Activated effector memory CD4-positive, alpha-beta T cell treated with anti-CD3 and anti-CD28 coated beads, Interleukin-2, amount 50 U/mL, for 16 hours (primary cell): ENCODE data around the gene TANC2.
"Not testable (repeated sequence)": the region's sequence is repeated elsewhere in the genome, so short reads cannot be mapped to it uniquely, and the experiment has no call there.

Experiments
- DNase-seq: peaks from one replicate; pipeline ENCODE4 v3.0.0-alpha.2; 2020

TANC2 gene

DNA sequence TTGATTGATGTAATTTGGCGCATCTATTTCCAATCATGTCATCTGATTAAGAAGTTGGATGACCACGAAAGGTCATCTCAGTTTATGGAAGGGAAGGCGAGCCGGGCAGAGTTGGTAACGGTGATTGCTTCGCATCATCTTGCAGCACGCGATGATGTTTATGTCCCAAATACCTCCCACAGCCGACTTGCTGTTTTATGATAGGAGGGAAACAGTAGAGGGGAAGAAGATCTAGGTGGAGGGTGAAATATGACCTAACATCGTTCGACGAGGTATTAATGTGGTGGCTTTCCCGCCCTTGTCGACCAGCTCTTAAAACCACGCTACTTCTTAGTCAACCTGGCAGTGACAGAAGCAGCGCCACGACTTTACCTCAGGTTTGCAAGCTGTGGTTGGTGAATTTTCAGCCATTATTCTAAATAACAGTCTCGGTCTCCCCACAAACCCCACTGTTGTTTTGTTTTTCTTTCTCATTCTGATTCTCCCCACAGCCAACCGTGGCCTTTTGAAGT is 805 bp upstream of the TANC2 start:
- peak; percentile 79 for DNase-seq

DNA sequence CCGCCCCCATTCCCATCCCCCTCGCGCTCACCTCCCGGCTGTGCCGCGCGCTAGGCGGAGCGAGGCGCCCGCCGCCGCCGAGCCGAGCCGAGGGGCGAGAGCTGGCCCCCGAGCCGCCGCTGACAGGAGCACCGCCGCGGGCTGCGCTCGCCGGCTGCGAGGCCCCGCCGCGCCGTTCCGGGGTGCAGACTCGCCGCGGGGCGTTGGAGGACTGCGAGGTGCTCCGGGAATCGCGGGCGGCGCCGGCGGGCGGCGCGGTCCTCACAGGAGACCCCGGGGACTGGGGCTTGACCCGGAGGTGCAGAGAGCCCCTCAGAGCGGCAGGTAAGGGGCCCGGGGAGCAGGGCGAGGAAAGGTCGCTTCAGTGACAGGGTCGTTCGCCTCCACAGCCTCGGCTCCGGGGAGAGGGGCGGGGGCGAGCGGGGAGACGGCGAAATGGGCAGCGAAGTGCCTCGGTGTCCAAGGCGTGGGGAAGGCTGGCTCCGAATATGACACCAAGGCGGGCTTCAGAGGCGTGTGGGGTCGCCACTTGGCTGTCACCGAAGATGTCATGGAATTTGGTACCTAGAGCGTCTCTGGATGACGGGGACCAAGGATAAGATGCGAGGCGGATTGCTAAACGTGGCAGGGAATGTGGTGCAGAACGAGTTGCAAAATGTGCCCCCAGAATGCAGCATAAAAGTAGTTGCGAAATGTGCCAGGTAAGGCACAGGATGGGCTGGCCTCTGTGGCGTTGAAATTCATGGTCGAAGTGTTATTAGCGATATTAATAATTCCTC is 580 bp downstream of the TANC2 start:
- DNase-seq: peak; percentile 67

DNA sequence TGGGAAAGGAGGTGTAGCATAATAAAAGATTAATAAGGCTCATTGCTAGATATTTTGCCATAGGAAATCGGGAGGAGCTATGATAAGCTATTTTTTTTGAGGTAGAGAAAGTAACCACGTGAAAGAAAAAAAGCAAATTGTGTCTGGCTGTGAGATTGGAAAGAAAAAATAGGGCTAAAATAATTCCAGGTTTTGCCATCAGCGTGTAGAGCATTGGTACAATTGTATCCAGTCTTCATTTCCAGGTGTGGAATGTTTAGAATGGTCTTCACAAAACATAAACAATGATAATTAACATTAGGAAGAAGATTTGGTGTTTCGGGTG is 1.1 kb downstream of the TANC2 start:
- no peak for DNase-seq

DNA sequence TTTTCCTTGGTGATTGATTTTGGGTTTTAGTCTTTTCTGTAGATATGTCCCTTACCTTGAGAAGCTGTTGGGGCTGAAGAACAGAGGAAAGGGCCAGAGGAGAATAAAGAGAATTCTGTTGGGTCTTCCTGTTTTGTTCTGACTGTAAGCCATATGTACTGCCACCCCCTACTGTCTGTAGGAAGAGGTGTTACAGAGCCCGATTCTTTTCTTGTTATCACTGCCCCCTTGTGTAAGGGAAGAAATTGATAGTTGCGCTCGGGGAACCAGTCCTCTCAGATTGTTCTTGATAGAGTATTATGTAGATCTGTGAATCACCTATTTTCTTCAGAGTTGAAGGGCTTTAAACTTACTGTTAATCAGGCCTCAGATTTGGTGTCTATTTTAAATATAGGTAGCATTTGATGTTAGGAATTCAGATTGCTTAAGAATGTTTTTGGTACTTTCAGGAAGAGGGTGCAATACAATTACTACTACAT is 2.4 kb downstream of the TANC2 start:
- peak; percentile 74 for DNase-seq

DNA sequence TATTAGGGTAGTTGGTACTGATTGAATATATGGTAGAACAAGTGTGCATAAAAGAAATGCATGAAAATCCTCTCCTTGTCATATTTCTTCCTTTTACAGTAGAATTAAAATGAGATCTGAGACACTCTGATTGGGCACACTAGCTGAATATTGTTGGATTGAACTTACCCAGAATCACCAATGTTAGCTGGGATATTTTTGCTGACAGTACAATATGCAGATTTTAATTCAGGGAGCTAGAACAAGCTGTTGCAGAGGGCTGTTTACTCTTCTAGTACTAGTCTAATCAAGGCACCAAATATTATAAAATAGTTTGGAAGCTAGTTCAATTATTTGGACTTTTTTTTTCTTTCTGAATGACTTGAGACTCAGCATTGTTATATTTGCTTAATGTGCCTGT is 4.6 kb downstream of the TANC2 start:
- DNase-seq: no peak

DNA sequence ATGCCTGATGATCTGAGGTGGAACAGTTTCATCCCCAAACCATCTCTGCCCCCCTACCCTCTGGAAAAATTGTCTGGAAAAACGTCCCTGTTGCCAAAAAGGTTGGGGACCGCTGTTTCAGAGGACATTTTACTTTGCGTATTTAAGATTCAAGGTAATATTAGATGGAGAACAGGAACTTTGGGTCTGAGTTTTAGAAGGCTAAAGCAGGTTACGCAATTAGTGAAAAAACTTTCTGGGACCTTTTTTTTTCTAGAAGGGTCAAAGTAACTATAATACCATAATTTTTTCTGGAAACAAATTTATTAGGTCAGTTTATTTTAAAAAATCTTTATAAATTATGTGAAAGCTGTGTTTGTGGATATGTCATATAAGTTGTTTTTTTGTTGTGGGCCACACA is 5.8 kb downstream of the TANC2 start:
- no peak for DNase-seq

DNA sequence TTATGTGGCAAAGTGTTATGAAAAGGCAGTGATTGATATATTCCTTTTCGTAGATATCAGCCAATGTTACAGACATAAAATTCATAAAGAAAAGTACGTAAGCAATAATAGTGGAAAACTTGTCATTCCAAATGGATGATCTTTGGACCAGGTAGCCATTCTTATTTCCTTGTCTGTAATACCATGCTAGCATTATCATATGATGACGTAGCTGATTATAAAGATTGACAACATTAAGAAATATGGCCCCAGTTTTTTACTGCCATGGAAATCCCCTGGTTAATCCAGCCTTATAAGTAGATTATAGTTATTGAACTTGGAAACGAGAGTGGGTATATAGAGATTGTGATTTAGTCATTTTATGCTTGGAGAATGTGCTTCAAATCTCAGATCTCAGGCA is 8.8 kb downstream of the TANC2 start:
- DNase-seq: no peak

DNA sequence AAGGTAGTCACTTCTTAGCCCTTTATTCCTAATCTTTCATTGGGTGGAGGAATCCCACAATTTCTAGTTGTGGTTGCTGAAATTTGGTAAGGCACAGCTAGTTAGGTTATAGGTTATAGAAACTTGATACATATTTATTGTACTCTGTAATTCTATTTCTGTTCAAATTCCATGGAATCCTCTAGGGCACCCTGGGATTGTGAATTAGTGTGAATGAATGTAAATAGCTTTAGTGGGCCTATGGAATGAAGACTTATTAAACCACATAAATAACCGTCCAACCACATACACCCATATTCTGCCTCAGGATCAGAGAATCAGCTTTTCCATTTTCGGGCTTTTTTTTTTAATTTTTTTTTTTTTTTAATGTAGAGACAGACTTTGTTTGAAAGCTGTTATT is 9.2 kb downstream of the TANC2 start:
- DNase-seq: no peak

DNA sequence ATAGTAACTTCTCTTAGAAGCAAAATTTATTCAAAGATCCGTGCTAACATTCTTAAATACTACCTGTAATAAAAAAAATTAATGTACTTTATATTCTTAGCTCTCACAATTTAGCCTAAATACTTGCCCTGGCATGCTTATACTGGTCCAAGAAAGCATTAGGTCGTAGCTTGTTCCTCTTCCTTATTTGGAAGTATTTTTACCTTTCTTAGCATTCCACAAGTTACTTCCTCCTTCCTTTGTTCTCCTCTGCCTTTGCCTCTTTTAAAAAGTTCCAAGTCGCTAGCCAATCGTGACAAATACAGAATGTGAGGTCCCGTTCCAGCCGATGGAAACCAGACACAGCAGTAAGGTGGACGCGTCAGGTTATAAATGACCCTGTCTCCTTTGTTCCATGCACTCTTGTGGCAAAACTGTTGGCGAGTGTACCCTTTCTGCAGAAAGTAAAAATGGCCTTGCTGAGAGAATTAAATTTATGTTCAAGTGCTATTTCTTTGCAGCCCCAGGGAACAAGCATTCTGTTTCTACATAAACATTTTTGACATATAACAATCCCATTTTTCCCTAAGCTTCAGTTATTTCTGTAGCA is 10.7 kb downstream of the TANC2 start:
- DNase-seq: not testable (repeated sequence)

DNA sequence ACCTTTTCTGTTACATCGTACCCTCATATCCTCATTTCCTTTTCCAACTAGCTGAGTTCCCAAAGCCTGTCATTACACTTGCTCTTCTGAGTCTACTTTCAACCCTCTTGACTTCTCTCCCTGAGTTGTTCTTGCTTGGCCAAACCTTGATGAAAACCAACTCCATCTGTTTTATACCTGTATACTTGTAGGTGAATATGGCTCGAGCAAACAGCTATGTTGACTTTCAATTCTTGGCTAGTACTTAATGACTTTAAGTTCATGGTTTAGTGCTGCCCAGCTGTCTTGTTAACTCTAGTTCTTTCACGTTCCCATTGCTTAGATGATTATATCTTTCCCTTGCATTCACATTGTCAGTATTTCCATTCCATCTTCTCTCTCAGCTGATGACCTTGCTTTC is 14.8 kb downstream of the TANC2 start:
- DNase-seq: no peak

DNA sequence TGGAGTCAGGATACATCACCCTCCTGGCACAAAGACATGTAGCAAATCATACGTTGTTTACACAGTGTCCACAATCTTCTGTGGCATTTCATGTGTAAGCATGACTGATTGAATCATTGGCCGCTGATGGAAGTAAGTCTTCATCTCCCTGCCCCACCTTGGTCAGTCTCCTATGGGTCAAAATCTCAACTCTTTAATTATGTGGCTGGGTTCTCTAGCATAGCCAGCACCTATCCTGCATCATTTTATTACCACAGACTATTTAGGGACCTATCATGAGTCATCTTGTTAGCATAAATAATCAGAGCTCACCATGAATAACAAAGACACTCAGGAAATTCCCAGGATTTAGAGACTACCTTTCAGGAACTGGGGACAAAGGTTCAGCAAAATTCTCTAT is 15.9 kb downstream of the TANC2 start:
- no peak for DNase-seq

DNA sequence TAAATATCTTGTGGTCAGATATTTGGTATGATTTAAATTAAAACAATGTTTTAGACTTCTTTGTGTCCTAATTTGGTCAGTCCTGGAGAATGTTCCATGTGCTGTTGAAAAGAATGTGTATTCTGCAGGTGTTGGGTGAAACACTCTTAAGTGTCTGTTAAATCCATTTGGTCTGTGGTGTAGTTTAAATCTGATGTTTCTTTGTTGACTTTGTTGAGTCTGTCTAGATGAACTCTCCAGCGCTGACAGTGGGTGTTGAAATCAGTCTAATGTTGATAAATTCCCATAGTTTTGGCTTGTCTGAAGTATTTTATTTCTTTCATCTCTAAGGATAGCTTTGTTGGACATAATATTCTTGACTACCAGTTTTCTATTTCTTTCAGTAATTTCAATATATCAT is 18.8 kb downstream of the TANC2 start:
- no peak for DNase-seq

DNA sequence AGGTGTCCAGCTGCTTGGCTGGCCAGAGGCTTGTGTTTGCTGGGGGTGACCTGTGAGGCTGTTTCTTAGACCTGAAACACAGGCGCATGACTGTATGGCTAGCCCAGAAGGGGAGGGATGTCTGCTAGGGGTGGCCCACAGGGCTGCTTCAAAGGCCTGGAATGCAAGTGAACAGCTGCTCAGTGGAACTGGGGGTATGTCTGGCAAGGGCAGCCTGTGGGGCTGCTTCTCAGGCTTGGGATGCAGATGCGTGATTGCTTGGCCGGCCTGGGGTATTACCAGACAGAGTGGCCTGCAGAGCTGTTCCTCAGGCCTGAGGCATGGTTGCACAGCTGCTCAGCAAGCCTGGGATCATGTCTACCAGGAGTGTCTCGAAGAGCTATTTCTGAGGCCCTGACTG is 20.5 kb downstream of the TANC2 start:
- no peak for DNase-seq

DNA sequence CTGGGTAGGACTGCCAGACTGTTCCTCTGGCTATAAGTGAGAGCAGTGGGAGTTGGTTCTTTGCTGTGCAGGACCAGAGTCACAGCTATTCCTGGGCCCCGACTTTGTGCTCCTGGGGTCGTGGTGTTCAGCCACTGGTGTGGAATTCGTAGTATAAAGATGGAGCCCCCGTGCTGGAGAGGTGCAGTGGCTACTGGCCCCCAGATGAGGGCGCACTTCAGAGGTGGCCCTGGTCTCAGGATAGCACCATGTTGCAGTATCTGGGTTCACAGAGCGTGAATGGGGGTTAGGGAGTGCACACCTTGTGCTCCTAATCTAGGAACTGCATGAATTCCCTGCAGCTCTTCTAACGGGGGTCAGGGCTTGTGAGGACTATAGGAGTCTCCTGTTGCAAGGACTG is 21.1 kb downstream of the TANC2 start:
- DNase-seq: no peak

DNA sequence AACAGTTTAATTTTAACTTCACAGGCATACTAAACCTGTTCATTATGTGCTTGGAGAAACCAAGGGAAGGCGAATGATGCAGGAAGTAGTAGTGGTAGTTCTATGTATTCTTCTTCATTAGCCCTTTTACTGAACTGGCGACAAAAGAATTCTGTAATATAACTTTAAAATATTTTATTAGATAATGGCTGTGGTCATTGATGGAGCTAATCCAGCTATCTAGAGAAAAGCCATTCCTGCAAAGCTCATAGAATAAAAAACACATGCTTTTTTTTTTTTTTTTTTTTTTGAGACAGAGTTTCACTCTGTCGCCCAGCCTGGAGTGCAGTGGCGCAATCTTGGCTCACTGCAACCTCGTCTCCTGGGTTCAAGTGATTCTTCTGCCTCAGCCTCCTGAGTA is 23.5 kb downstream of the TANC2 start:
- no peak for DNase-seq

DNA sequence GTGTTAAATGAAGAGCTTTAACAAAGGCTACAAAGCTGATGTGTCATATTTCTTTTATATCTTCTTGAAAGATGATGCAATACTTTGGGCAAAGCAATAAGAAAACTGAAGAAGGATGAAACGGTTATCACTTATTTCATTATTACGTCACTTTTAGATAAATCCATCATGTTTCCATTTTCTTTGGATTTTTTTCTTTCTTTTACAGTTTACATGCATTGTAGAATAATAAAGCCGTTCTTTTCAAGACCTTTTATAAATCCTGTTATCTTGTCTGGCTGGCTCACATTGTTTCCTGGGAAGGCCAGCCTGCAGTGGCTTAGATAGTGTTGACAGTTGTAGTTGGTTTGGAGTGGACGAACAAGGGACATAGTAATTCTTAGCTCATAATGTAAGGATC is 28.9 kb downstream of the TANC2 start:
- no peak for DNase-seq

DNA sequence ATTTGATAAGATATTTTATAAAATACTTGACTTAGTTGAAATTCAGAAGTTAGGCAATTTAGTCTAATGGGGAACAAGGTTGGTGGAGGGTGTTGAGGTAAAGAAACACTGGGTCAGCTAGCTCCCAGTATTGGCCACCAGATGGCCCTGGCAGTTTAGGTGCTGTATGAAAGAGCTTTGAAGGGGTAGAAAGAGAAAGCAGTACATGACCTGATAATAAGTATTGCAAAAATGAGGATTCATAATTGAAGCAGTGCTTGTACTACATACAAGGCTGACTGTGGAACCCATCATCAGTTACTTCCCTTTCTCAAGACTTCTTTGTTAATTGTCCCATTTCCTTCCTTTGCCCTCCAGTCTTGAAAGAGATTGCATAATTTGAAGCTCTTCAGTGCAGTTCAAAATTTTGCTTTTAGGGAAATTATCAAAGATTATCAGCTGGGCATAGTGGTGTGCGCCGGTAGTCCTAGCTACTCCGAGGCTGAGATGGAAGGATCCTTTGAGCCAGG is 29.4 kb downstream of the TANC2 start:
- no peak for DNase-seq

DNA sequence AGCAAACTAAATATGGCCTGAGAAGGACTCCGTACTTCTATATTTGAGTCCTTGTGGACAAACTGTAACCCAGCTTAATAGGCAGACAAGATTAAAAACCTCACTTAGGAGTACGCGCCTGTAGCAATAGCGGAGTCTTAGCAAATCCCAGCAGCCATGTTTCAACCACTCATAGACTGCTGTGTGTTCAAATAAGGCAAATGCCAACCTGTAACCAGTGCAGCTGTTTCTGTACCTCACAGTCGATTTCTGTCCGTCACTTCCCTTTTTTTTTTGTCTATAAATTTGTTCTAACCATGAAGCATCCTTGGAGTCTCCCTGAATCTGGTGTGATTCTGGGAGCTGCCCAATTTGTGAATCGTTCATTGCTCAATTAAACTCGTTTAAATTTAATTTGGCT is 30.2 kb downstream of the TANC2 start:
- DNase-seq: no peak

DNA sequence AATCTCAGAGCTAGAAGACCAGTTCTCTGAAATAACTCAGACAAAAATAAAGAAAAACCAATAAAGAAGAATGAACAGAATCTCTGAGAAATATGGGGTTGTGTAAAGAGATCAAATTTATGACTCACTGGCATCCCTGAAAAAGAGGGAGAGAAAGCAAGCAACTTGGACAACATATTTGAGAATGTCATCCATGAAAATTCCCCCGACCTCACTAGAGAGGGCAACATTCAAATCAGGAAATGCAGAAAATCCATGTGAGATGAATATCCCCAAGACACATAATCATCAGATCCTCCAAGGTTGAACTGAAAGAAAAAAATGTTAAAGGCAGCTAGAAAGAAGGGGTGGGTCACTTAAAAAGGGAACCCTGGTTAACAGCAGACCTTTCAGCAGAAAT is 32.1 kb downstream of the TANC2 start:
- no peak for DNase-seq

DNA sequence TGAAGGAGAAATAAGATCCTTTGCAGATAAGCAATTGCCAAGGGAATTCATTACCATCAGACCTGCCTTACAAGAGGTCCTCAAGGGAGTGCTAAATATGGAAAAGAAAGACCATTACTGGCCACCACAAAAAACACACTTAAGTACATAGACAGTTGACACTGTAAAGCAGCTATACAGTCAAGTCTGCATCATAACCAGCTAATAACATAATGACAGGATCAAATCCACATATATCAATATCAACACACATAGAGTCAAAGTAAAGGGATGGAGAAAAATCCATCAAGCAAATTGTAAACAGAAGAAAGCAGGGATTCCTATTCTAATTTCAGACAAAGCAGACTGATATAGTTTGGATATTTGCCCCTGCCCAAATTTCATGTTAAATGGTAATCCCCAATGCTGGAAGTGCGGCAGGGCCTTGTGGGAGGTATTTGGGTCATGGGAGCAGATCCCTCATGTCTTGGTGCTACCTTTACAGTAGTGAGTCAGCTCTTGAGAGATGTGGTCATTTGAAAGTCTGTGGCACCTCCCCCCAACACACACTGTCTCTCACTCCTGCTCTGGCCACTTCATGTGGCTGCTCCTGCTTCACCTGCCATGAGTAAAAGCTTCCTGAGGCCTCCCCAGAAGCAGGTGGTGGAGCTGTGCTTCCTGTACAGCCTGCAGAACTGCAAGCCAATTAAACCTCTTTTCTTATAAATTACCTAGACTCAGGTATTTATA is 32.8 kb downstream of the TANC2 start:
- no peak for DNase-seq

DNA sequence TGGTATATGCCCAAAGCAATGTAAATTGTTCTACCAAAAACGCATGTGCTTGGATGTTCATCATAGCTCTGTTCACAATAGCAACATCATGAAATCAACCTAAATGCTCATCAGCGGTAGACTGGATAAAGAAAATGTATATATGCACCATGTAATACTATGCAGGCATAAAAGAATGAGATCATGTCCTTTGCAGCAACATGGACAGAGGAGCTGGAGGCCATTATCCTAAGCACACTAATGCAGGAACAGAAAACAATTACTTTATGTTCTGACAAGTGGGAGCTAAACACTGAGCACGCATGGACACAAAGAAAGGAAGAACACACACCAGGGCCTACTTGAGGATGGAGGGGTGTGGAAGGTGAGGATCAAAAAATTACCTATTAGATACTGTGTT is 33.7 kb downstream of the TANC2 start:
- DNase-seq: no peak

DNA sequence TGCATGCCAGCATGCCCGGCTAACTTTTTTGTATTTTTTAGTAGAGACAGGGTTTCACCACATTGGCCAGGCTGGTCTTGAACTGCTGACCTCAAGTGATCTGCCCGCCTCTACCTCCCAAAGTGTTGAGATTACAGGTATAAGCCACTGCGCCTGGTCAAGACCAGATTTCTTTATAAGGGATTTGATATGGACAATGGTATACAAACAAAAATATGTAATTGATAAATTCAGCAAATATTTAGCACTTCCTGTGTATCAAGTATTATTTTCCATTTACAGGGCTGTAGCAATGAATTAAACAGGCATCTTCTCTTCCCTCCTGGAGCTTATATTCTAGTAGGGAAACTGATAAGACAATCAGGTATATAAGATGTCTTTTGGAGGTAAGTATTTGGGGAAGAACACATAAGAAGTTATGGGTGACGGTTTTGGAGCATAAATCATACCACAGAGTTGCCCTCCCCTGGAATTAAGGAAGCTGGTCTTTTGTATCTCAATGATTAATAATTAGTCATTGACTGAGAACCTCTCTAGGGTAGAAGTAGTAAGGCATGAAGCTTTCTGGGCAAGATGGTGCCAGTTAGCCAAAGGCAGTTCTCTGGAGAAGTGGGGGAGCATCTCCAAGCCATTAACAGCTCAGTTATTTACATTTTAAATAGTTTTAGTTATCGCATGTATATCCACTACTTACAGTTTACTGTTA is 35.8 kb downstream of the TANC2 start:
- no peak for DNase-seq

DNA sequence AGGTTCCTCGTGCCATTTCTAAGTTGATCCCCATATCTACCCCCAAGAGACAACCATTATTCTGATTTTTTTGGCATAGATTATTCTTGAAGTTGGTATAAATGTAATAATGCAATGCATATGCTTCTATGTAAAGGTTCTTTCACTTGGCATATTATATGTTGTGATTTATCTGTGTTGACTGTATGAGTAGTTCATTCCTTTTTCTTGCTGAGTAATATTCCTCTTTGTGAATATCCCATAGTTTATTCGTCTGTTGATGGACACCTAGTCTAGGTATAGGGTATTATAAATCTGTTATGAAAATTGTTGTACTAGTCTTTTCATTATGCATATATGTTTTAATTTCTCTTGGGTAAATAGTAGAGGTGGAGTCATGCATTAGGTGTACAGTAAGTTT is 36.6 kb downstream of the TANC2 start:
- no peak for DNase-seq
